ENCODE measurements around the gene ACACB. TPM values are rescaled to one million over a fixed set of nuclear protein-coding genes. Genes with fewer than 3 reads are reported as not detected.
"Not testable (repeated sequence)": the region's sequence is repeated elsewhere in the genome, so short reads cannot be mapped to it uniquely, and the experiment has no call there.

Gene ACACB
- total and polyA plus RNA-seq, 2 experiments from 2014 or later, result 6.2 to 15.4 TPM

DNA sequence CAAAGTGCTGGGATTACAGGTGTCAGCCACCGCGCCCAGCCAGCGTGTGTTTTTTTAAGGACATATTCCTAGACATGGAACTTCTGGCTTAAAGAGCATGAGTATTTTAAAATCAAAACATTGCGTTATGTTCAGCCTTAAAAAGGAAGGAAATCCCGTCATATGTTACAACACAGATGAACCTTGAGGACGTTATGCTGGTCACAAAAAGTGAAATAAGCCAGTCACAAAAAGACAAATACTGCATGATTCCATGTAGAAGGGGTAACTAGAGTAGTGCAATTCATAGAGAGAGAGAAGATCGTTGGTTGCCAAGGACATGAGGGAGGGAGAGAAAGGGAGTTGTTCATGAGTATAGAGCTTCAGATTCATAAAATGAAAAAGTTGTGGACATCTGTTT is 53.9 kb downstream of the ACACB start:
- Histone ChIP-seq H3K4me3 (no peak overlapping the region), H3K36me3 (ENCODE audit: insufficient read depth) (peaks cover 6% of the 10 kb centered on the region; the same call in 1 of the 2 replicates), H3K9me2 (ENCODE audit: insufficient read depth) (no peaks in the 10 kb centered on the region), H4K20me1 (replicated peaks; ENCODE audit: insufficient read depth) (no peaks in the 10 kb centered on the region), H3F3A (replicated peaks; ENCODE audit: low read depth) (no peaks in the 10 kb centered on the region), H3K79me2 (replicated peaks; ENCODE audit: insufficient read depth) (no peaks in the 10 kb centered on the region), H3K4me2 (no peak overlapping the region), H2AFZ (no peak overlapping the region), H3K27ac (ENCODE audit: low read depth) (no peak overlapping the region), H3K27me3 (ENCODE audit: insufficient read depth) (no peaks in the 10 kb centered on the region), H3K4me1 (ENCODE audit: insufficient read depth) (no peaks in the 10 kb centered on the region)
- peaks cover 44% of the 10 kb centered on the region for H3K36me3 Mint-ChIP-seq (ENCODE audit: low read depth)
- H3K4me3 Mint-ChIP-seq, result no peak overlapping the region
- peaks cover 3% of the 10 kb centered on the region for H3K27me3 Mint-ChIP-seq (ENCODE audit: insufficient read depth, low read depth, poor library complexity)
- no peaks in the 10 kb centered on the region for H3K4me1 Mint-ChIP-seq
- TF ChIP-seq, protein P1, sequence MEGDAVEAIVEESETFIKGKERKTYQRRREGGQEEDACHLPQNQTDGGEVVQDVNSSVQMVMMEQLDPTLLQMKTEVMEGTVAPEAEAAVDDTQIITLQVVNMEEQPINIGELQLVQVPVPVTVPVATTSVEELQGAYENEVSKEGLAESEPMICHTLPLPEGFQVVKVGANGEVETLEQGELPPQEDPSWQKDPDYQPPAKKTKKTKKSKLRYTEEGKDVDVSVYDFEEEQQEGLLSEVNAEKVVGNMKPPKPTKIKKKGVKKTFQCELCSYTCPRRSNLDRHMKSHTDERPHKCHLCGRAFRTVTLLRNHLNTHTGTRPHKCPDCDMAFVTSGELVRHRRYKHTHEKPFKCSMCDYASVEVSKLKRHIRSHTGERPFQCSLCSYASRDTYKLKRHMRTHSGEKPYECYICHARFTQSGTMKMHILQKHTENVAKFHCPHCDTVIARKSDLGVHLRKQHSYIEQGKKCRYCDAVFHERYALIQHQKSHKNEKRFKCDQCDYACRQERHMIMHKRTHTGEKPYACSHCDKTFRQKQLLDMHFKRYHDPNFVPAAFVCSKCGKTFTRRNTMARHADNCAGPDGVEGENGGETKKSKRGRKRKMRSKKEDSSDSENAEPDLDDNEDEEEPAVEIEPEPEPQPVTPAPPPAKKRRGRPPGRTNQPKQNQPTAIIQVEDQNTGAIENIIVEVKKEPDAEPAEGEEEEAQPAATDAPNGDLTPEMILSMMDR (conservative IDR thresholded peaks at IDR 0.05; ENCODE audit: low read depth in 2 of 2), result no peak
- no peak for DNase-seq (ENCODE audit: low spot score)
- peaks cover 3% of the 10 kb centered on the region; the same call in 2 of the 3 replicates for H3K9me3 Mint-ChIP-seq
- no peak for ATAC-seq
- no peak overlapping the region for H3K27ac Mint-ChIP-seq

DNA sequence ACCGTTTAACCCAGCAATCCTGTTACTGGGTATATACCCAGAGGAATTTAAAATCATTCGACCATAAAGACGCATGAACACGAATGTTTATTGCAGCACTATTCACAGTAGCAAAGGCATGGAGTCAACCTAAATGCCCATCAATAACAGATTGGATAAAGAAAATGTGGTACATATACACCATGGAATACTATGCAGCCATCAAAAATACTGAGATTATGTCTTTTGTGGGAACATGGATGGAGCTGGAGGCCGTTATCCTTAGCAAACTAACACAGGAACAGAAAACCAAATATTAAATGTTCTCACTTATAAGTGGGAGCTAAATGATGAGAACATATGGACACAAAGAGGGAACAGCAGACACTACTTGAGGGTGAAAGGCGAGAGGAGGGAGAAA is 56.4 kb downstream of the ACACB start:
- H3K4me1 Mint-ChIP-seq; H2AFZ ChIP-seq; H3K27ac Mint-ChIP-seq; H3K4me3 Mint-ChIP-seq; H3K27me3 ChIP-seq (ENCODE audit: insufficient read depth); H3F3A ChIP-seq (replicated peaks; ENCODE audit: low read depth); H3K79me2 ChIP-seq (replicated peaks; ENCODE audit: insufficient read depth); H3K27me3 Mint-ChIP-seq (ENCODE audit: insufficient read depth, low read depth, poor library complexity); H3K4me1 ChIP-seq (ENCODE audit: insufficient read depth); H3K9me2 ChIP-seq (ENCODE audit: insufficient read depth); H3K4me3 ChIP-seq; H3K36me3 ChIP-seq (ENCODE audit: insufficient read depth); DNase-seq (ENCODE audit: low spot score); H3K27ac ChIP-seq (ENCODE audit: low read depth); H4K20me1 ChIP-seq (replicated peaks; ENCODE audit: insufficient read depth); H3K4me2 ChIP-seq; H3K9me3 Mint-ChIP-seq; ATAC-seq: not testable (repeated sequence)
- H3K36me3 Mint-ChIP-seq (ENCODE audit: low read depth), result peaks cover 43% of the 10 kb centered on the region

DNA sequence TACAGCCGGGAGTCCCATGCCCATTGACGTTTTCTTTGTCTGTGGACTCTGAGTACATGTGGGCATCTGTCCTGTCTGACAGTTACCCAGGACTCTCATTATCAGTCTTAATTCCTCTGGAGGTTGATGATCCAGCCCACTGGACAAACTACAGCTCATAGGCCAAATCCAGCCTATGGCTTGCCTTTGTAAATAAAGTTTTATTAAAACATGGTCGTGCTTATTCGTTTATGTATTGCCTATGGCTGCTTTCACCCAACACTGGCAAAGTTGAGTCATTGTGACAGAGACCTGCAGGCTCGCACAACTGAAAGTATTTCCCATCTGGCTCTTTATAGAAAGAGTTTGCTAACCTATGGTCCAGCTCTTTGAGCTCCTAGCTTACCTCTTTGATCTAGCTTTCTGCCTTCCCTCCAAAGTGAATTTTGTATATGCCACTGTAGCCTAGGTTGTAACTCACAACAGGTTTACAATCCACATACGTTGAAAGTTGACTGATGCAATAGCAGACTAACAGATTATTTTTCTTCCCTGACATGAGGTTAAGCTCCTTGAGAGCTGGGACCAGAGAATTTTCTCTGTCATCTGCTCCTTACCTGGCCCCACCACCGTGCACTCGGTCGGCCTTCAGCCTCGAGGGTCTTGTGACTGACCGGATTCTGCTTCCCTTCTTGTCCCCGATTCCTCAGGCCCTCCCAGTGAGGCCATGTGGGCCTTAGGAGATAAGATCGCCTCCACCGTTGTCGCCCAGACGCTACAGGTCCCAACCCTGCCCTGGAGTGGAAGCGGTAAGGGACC is 57.3 kb downstream of the ACACB start:
- Histone ChIP-seq H3K9me2 (ENCODE audit: insufficient read depth) (no peaks in the 10 kb centered on the region), H3K36me3 (ENCODE audit: insufficient read depth) (peaks cover 6% of the 10 kb centered on the region; the same call in 1 of the 2 replicates), H3K27ac (ENCODE audit: low read depth) (no peak overlapping the region), H3K79me2 (replicated peaks; ENCODE audit: insufficient read depth) (no peaks in the 10 kb centered on the region), H3K27me3 (ENCODE audit: insufficient read depth) (no peaks in the 10 kb centered on the region), H4K20me1 (replicated peaks; ENCODE audit: insufficient read depth) (no peaks in the 10 kb centered on the region), H2AFZ (no peak overlapping the region), H3F3A (replicated peaks; ENCODE audit: low read depth) (no peaks in the 10 kb centered on the region), H3K4me1 (ENCODE audit: insufficient read depth) (no peaks in the 10 kb centered on the region), H3K4me2 (no peak overlapping the region), H3K4me3 (no peak overlapping the region)
- H3K27me3 Mint-ChIP-seq (ENCODE audit: insufficient read depth, low read depth, poor library complexity), result peaks cover 2% of the 10 kb centered on the region
- ATAC-seq, result no peak
- DNase-seq (ENCODE audit: low spot score), result no peak
- no peaks in the 10 kb centered on the region for H3K4me1 Mint-ChIP-seq
- H3K4me3 Mint-ChIP-seq, result no peak overlapping the region
- no peak overlapping the region for H3K27ac Mint-ChIP-seq
- H3K9me3 Mint-ChIP-seq, result peaks cover 7% of the 10 kb centered on the region; the same call in 2 of the 3 replicates
- H3K36me3 Mint-ChIP-seq (ENCODE audit: low read depth), result peaks cover 44% of the 10 kb centered on the region
- TF ChIP-seq CREB1 (CRISPR knock-in tag; IDR thresholded peaks at IDR 0.05; ENCODE audit: low read depth) (no peak), POLR2AphosphoS5 (IDR thresholded peaks at IDR 0.05; ENCODE audit: low read depth) (no peak)
- TF ChIP-seq, protein P2, sequence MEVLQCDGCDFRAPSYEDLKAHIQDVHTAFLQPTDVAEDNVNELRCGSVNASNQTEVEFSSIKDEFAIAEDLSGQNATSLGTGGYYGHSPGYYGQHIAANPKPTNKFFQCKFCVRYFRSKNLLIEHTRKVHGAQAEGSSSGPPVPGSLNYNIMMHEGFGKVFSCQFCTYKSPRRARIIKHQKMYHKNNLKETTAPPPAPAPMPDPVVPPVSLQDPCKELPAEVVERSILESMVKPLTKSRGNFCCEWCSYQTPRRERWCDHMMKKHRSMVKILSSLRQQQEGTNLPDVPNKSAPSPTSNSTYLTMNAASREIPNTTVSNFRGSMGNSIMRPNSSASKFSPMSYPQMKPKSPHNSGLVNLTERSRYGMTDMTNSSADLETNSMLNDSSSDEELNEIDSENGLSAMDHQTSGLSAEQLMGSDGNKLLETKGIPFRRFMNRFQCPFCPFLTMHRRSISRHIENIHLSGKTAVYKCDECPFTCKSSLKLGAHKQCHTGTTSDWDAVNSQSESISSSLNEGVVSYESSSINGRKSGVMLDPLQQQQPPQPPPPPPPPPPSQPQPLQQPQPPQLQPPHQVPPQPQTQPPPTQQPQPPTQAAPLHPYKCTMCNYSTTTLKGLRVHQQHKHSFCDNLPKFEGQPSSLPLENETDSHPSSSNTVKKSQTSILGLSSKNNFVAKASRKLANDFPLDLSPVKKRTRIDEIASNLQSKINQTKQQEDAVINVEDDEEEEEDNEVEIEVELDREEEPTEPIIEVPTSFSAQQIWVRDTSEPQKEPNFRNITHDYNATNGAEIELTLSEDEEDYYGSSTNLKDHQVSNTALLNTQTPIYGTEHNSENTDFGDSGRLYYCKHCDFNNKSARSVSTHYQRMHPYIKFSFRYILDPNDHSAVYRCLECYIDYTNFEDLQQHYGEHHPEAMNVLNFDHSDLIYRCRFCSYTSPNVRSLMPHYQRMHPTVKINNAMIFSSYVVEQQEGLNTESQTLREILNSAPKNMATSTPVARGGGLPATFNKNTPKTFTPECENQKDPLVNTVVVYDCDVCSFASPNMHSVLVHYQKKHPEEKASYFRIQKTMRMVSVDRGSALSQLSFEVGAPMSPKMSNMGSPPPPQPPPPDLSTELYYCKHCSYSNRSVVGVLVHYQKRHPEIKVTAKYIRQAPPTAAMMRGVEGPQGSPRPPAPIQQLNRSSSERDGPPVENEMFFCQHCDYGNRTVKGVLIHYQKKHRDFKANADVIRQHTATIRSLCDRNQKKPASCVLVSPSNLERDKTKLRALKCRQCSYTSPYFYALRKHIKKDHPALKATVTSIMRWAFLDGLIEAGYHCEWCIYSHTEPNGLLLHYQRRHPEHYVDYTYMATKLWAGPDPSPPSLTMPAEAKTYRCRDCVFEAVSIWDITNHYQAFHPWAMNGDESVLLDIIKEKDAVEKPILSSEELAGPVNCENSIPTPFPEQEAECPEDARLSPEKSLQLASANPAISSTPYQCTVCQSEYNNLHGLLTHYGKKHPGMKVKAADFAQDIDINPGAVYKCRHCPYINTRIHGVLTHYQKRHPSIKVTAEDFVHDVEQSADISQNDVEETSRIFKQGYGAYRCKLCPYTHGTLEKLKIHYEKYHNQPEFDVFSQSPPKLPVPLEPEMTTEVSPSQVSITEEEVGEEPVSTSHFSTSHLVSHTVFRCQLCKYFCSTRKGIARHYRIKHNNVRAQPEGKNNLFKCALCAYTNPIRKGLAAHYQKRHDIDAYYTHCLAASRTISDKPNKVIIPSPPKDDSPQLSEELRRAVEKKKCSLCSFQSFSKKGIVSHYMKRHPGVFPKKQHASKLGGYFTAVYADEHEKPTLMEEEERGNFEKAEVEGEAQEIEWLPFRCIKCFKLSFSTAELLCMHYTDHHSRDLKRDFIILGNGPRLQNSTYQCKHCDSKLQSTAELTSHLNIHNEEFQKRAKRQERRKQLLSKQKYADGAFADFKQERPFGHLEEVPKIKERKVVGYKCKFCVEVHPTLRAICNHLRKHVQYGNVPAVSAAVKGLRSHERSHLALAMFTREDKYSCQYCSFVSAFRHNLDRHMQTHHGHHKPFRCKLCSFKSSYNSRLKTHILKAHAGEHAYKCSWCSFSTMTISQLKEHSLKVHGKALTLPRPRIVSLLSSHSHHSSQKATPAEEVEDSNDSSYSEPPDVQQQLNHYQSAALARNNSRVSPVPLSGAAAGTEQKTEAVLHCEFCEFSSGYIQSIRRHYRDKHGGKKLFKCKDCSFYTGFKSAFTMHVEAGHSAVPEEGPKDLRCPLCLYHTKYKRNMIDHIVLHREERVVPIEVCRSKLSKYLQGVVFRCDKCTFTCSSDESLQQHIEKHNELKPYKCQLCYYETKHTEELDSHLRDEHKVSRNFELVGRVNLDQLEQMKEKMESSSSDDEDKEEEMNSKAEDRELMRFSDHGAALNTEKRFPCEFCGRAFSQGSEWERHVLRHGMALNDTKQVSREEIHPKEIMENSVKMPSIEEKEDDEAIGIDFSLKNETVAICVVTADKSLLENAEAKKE (CRISPR knock-in tag; IDR thresholded peaks at IDR 0.05), result no peak
- TF ChIP-seq, protein P1 (conservative IDR thresholded peaks at IDR 0.05; ENCODE audit: low read depth in 2 of 2), result no peak

Data from GM23338 (cell line).